Measurements from ENCODE around the gene SLC35C1. TPM values are rescaled to one million over a fixed set of nuclear protein-coding genes. Genes with fewer than 3 reads are reported as not detected.
"Not testable (repeated sequence)": the region's sequence is repeated elsewhere in the genome, so short reads cannot be mapped to it uniquely, and the experiment has no call there.

SLC35C1 gene
- total RNA-seq, 1 experiment from 2014 or later = 4.8 TPM

DNA sequence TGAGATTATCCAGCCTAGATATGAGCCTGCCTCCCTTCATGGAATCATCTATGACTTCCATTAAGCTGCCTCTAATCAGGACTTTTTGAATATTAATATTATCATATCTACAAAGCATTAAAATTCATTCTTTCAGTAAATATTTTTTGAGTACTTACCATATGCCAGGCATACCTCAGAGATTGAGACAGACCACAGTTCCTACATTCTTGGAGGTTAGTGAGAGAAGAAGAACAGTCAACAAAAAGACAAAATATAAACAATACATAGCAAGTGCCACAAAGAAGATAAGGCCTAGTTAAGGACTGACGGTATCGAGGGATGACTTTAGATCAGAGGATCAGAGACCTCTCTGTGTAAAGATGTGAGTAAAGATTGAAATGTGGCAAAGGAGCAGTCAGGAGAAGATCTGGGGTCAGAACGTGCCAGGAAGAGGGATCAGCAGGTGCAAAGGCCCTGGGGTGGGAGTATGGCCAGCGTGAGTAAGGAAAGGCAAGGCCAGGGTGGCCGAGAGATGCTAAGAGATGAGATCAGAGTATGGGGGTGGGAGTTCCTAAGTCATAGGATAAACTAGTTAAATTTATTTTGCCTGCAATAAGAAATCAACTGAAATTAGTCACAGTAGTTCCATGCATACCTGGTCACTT, 15.4 kb downstream of the SLC35C1 start:
- no peak overlapping the region for H3K4me3 ChIP-seq (ENCODE audit: low read length)
- peaks cover 33% of the 10 kb centered on the region for H3K4me1 ChIP-seq (ENCODE audit: low read length)
- H3K9me2 ChIP-seq (replicated peaks; ENCODE audit: insufficient read depth, low read length) = no peaks in the 10 kb centered on the region
- no peaks in the 10 kb centered on the region for H3K36me3 ChIP-seq (ENCODE audit: insufficient read depth, low read length)
- H3K27me3 ChIP-seq (ENCODE audit: low read length) = no peaks in the 10 kb centered on the region
- H3K27ac ChIP-seq (ENCODE audit: low read length) = no peak overlapping the region
- DNase-seq = no peak
- H4K20me1 ChIP-seq (ENCODE audit: insufficient read depth, low read depth, low read length) = no peaks in the 10 kb centered on the region
- no peaks in the 10 kb centered on the region for H3K79me2 ChIP-seq (ENCODE audit: low read length)
- no peak overlapping the region for H3K4me2 ChIP-seq (ENCODE audit: low read depth, low read length, poor library complexity, severe bottlenecking)
- no peak overlapping the region for H3K9ac ChIP-seq (ENCODE audit: low read length)
- no peaks in the 10 kb centered on the region for H3K9me3 ChIP-seq (ENCODE audit: low read length)
- H2AFZ ChIP-seq (ENCODE audit: low read length) = no peak overlapping the region

- not testable (repeated sequence) for H3K36me3 ChIP-seq (ENCODE audit: insufficient read depth, low read length); H3K9ac ChIP-seq (ENCODE audit: low read length); H3K9me3 ChIP-seq (ENCODE audit: low read length); H2AFZ ChIP-seq (ENCODE audit: low read length); H3K4me3 ChIP-seq (ENCODE audit: low read length); H3K9me2 ChIP-seq (replicated peaks; ENCODE audit: insufficient read depth, low read length); H3K4me2 ChIP-seq (ENCODE audit: low read depth, low read length, poor library complexity, severe bottlenecking); H3K27ac ChIP-seq (ENCODE audit: low read length); H3K79me2 ChIP-seq (ENCODE audit: low read length); H3K27me3 ChIP-seq (ENCODE audit: low read length); DNase-seq; H4K20me1 ChIP-seq (ENCODE audit: insufficient read depth, low read depth, low read length)
- H3K4me1 ChIP-seq (ENCODE audit: low read length) = peaks cover 19% of the 10 kb centered on the region
Observed at GRCh38 chr11:45826492-45826891, 21.5 kb downstream of the SLC35C1 start.

DNA sequence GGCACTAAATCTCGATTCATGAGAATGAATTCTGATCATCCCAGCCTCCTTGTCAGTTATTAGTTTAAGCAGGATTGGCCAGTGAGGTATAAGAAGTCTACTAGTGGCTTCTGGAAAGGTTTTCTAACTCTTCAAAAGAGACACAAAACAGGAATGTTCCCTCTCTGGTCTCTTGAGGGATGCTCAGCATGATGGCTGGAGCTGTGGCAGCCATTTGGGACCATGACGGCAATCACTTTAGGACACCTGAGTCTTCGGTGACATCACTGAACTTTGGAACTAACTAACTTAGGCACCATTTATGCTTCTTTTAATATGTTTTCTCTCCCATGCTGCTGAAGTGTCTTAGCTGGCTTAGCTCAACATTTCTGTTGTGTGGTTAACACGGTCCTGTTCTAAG, 22.2 kb downstream of the SLC35C1 start:
- H3K4me3 ChIP-seq (ENCODE audit: low read length) = no peak overlapping the region
- no peaks in the 10 kb centered on the region for H3K9me3 ChIP-seq (ENCODE audit: low read length)
- no peak overlapping the region for H2AFZ ChIP-seq (ENCODE audit: low read length)
- no peaks in the 10 kb centered on the region for H3K36me3 ChIP-seq (ENCODE audit: insufficient read depth, low read length)
- DNase-seq = no peak
- H3K4me2 ChIP-seq (ENCODE audit: low read depth, low read length, poor library complexity, severe bottlenecking) = no peak overlapping the region
- H3K9me2 ChIP-seq (replicated peaks; ENCODE audit: insufficient read depth, low read length) = no peaks in the 10 kb centered on the region
- peaks cover 19% of the 10 kb centered on the region for H3K4me1 ChIP-seq (ENCODE audit: low read length)
- no peaks in the 10 kb centered on the region for H4K20me1 ChIP-seq (ENCODE audit: insufficient read depth, low read depth, low read length)
- H3K27ac ChIP-seq (ENCODE audit: low read length) = no peak overlapping the region
- H3K79me2 ChIP-seq (ENCODE audit: low read length) = no peaks in the 10 kb centered on the region
- H3K9ac ChIP-seq (ENCODE audit: low read length) = no peak overlapping the region
- H3K27me3 ChIP-seq (ENCODE audit: low read length) = no peaks in the 10 kb centered on the region

DNA sequence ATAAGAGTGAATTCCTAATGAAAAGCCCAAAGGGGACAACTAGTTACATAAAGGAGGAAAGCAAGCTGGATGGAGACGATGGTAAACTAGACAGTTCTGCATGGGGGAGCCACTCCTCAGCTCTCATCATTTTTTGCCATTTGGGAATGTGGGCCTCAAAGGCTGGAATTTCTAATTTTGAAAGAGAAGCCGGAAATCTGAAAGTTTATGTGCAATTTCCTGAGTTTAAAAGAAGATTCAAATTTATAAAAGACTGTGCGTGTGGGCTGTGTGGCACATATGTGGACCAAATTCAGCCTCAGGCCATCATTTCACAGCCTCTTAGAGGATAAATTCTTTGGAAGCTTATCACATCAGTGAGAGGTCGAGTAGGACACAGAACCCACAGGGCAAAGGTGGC, 24.0 kb downstream of the SLC35C1 start:
- Histone ChIP-seq H3K4me2 (ENCODE audit: low read depth, low read length, poor library complexity, severe bottlenecking) (no peak overlapping the region), H3K27me3 (ENCODE audit: low read length) (no peaks in the 10 kb centered on the region), H3K9me2 (replicated peaks; ENCODE audit: insufficient read depth, low read length) (no peaks in the 10 kb centered on the region), H3K4me3 (ENCODE audit: low read length) (no peak overlapping the region), H3K27ac (ENCODE audit: low read length) (no peak overlapping the region), H4K20me1 (ENCODE audit: insufficient read depth, low read depth, low read length) (no peaks in the 10 kb centered on the region), H3K36me3 (ENCODE audit: insufficient read depth, low read length) (no peaks in the 10 kb centered on the region), H3K4me1 (ENCODE audit: low read length) (peaks cover 16% of the 10 kb centered on the region), H2AFZ (ENCODE audit: low read length) (no peak overlapping the region), H3K79me2 (ENCODE audit: low read length) (no peaks in the 10 kb centered on the region), H3K9ac (ENCODE audit: low read length) (no peak overlapping the region), H3K9me3 (ENCODE audit: low read length) (no peaks in the 10 kb centered on the region)
- DNase-seq = no peak

- Histone ChIP-seq H3K9me3 (ENCODE audit: low read length) (no peaks in the 10 kb centered on the region), H3K27ac (ENCODE audit: low read length) (no peak overlapping the region), H3K9me2 (replicated peaks; ENCODE audit: insufficient read depth, low read length) (no peaks in the 10 kb centered on the region), H3K79me2 (ENCODE audit: low read length) (no peaks in the 10 kb centered on the region), H2AFZ (ENCODE audit: low read length) (no peak overlapping the region), H3K4me1 (ENCODE audit: low read length) (peaks cover 14% of the 10 kb centered on the region), H3K4me2 (ENCODE audit: low read depth, low read length, poor library complexity, severe bottlenecking) (peak overlapping the region; percentile 15), H4K20me1 (ENCODE audit: insufficient read depth, low read depth, low read length) (no peaks in the 10 kb centered on the region), H3K9ac (ENCODE audit: low read length) (no peak overlapping the region; the same call in 1 of the 2 replicates), H3K27me3 (ENCODE audit: low read length) (no peaks in the 10 kb centered on the region), H3K36me3 (ENCODE audit: insufficient read depth, low read length) (no peaks in the 10 kb centered on the region), H3K4me3 (ENCODE audit: low read length) (no peak overlapping the region)
- no peak for DNase-seq
Observed at GRCh38 chr11:45830596-45830995, 25.6 kb downstream of the SLC35C1 start.

DNA sequence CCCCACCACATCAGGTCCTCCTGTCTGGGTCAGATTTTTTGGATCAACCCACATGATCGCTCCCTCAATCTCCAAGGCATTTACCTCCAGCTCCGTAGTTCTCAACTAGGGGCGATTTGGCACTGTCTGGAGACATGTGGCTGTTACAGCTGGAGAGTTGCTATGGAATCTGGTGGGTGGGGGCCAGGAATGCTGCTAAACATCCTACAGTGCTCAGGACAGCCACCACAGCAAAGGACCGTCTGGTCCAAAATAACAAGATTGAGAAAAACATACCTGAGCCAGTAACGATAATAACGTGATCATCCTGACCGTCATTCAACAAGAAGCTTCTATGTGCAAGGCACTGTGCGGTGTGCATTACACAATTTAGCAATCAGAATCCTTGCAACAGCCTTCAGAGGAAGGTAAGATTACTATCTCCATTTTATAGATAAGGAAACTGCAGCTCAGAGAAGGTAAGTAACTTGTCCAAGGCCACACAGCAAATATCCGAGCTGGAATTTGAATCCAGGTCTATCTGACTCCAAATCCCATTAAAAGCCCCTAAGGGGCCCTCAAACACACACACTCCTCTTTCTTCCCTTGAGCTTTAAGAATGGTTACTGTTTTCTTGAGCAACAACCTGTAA, 28.0 kb downstream of the SLC35C1 start:
- Histone ChIP-seq H2AFZ (ENCODE audit: low read length) (no peak overlapping the region), H3K4me1 (ENCODE audit: low read length) (peaks cover 14% of the 10 kb centered on the region), H3K9me2 (replicated peaks; ENCODE audit: insufficient read depth, low read length) (no peaks in the 10 kb centered on the region), H3K4me3 (ENCODE audit: low read length) (no peak overlapping the region), H3K36me3 (ENCODE audit: insufficient read depth, low read length) (no peaks in the 10 kb centered on the region), H3K27ac (ENCODE audit: low read length) (no peak overlapping the region), H3K27me3 (ENCODE audit: low read length) (no peaks in the 10 kb centered on the region), H3K9ac (ENCODE audit: low read length) (no peak overlapping the region), H3K4me2 (ENCODE audit: low read depth, low read length, poor library complexity, severe bottlenecking) (no peak overlapping the region), H3K79me2 (ENCODE audit: low read length) (no peaks in the 10 kb centered on the region), H4K20me1 (ENCODE audit: insufficient read depth, low read depth, low read length) (no peaks in the 10 kb centered on the region), H3K9me3 (ENCODE audit: low read length) (no peaks in the 10 kb centered on the region)
- DNase-seq = no peak

GRCh38 chr11:45833761-45834160, 28.8 kb downstream of the SLC35C1 start:
- H3K79me2 ChIP-seq (ENCODE audit: low read length) = no peaks in the 10 kb centered on the region
- no peak overlapping the region for H3K9ac ChIP-seq (ENCODE audit: low read length)
- H3K4me2 ChIP-seq (ENCODE audit: low read depth, low read length, poor library complexity, severe bottlenecking) = no peak overlapping the region
- H3K27me3 ChIP-seq (ENCODE audit: low read length) = no peaks in the 10 kb centered on the region
- H2AFZ ChIP-seq (ENCODE audit: low read length) = no peak overlapping the region
- no peaks in the 10 kb centered on the region for H3K9me3 ChIP-seq (ENCODE audit: low read length)
- no peak for DNase-seq
- peaks cover 14% of the 10 kb centered on the region for H3K4me1 ChIP-seq (ENCODE audit: low read length)
- no peaks in the 10 kb centered on the region for H3K36me3 ChIP-seq (ENCODE audit: insufficient read depth, low read length)
- no peaks in the 10 kb centered on the region for H4K20me1 ChIP-seq (ENCODE audit: insufficient read depth, low read depth, low read length)
- H3K27ac ChIP-seq (ENCODE audit: low read length) = no peak overlapping the region
- no peaks in the 10 kb centered on the region for H3K9me2 ChIP-seq (replicated peaks; ENCODE audit: insufficient read depth, low read length)
- no peak overlapping the region for H3K4me3 ChIP-seq (ENCODE audit: low read length)

DNA sequence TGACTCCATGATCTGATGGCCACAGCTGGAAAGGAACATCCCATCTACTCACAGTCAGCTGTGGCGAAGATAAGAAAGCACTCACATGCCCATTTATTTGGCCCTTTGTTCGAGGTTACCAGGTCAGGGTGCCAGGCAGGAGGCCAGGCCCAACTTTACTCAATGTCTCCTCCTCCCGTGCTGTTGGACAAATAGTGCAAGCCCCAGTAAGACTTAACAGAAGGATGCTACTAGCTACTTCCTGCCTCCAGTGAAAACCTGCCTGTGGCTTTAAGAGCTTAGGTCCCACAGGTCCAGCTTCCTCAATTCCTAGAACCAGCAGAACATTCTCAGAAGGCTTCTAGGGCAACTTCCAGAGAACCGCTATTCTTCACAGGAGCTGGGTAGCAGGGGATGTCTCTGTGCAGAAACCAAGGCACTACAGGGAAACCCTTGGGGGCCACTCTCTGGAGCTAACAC, 29.4 kb downstream of the SLC35C1 start:
- DNase-seq = no peak
- Histone ChIP-seq H3K4me1 (ENCODE audit: low read length) (peaks cover 14% of the 10 kb centered on the region), H4K20me1 (ENCODE audit: insufficient read depth, low read depth, low read length) (no peaks in the 10 kb centered on the region), H2AFZ (ENCODE audit: low read length) (no peak overlapping the region), H3K9ac (ENCODE audit: low read length) (no peak overlapping the region), H3K4me3 (ENCODE audit: low read length) (no peak overlapping the region), H3K36me3 (ENCODE audit: insufficient read depth, low read length) (no peaks in the 10 kb centered on the region), H3K9me2 (replicated peaks; ENCODE audit: insufficient read depth, low read length) (no peaks in the 10 kb centered on the region), H3K79me2 (ENCODE audit: low read length) (no peaks in the 10 kb centered on the region), H3K9me3 (ENCODE audit: low read length) (no peaks in the 10 kb centered on the region), H3K27ac (ENCODE audit: low read length) (no peak overlapping the region), H3K4me2 (ENCODE audit: low read depth, low read length, poor library complexity, severe bottlenecking) (no peak overlapping the region), H3K27me3 (ENCODE audit: low read length) (no peaks in the 10 kb centered on the region)
